Measurements from ENCODE around the gene CEP85. TPM values are rescaled to one million over a fixed set of nuclear protein-coding genes. Genes with fewer than 3 reads are reported as not detected.

The CEP85 gene
- total RNA-seq, 1 experiment from 2014 or later: 16.7 TPM

GRCh38 chr1:26327956-26328362 is 94.0 kb downstream of the CEP85 start:
- in situ Hi-C loops (cut with HindIII; ENCODE audit: low sequenced_read_pairs): no loop called here
- no peak for DNase-seq (ENCODE audit: low spot score)

Other genes with a start within 250 kb of the CEP85 start
- gene PAFAH2, start 236.1 kb upstream of the CEP85 start, total RNA-seq (2014; rRNA removed; shearing (Covaris generic)): 6.5 and 9.2 TPM in 2 replicates
- gene EXTL1, start 212.4 kb upstream of the CEP85 start, total RNA-seq (2014; rRNA removed; shearing (Covaris generic)): 88.2 and 101 TPM in 2 replicates
- gene SLC30A2, start 188.1 kb upstream of the CEP85 start, total RNA-seq (2014; rRNA removed; shearing (Covaris generic)): 0.88 TPM in 1 of 2 replicates, not detected in the other
- not detected in 2 replicates for gene TRIM63, start 166.6 kb upstream of the CEP85 start, total RNA-seq (2014; rRNA removed; shearing (Covaris generic))
- gene PDIK1L, start 122.4 kb upstream of the CEP85 start, total RNA-seq (2014; rRNA removed; shearing (Covaris generic)): 5.4 and 7.1 TPM in 2 replicates
- 3.5 and 5.1 TPM in 2 replicates for gene FAM110D, start 75.1 kb upstream of the CEP85 start, total RNA-seq (2014; rRNA removed; shearing (Covaris generic))
- gene C1orf232, start 65.2 kb upstream of the CEP85 start, total RNA-seq (2014; rRNA removed; shearing (Covaris generic)): not detected in 2 replicates
- gene ZNF593, start 64.3 kb upstream of the CEP85 start, total RNA-seq (2014; rRNA removed; shearing (Covaris generic)): 46.4 and 97.1 TPM in 2 replicates
- gene ZNF593OS, start 62.4 kb upstream of the CEP85 start, total RNA-seq (2014; rRNA removed; shearing (Covaris generic)): not detected in 2 replicates
- not detected in 2 replicates for gene CNKSR1, start 56.7 kb upstream of the CEP85 start, total RNA-seq (2014; rRNA removed; shearing (Covaris generic))
- not detected in 2 replicates for gene CATSPER4, start 43.6 kb upstream of the CEP85 start, total RNA-seq (2014; rRNA removed; shearing (Covaris generic))
- 5.0 and 7.4 TPM in 2 replicates for gene SH3BGRL3, start 45.9 kb downstream of the CEP85 start, total RNA-seq (2014; rRNA removed; shearing (Covaris generic))
- gene UBXN11, start 72.4 kb downstream of the CEP85 start, total RNA-seq (2014; rRNA removed; shearing (Covaris generic)): 21.0 and 27.3 TPM in 2 replicates
- 0.55 and 2.3 TPM in 2 replicates for gene CD52, start 83.8 kb downstream of the CEP85 start, total RNA-seq (2014; rRNA removed; shearing (Covaris generic))
- gene CRYBG2, start 119.9 kb downstream of the CEP85 start, total RNA-seq (2014; rRNA removed; shearing (Covaris generic)): 5.5 and 18.6 TPM in 2 replicates
- not detected in 2 replicates for gene ZNF683, start 138.6 kb downstream of the CEP85 start, total RNA-seq (2014; rRNA removed; shearing (Covaris generic))
- gene LIN28A, start 176.6 kb downstream of the CEP85 start, total RNA-seq (2014; rRNA removed; shearing (Covaris generic)): 77.8 and 94.7 TPM in 2 replicates
- 44.1 and 50.3 TPM in 2 replicates for gene DHDDS, start 198.1 kb downstream of the CEP85 start, total RNA-seq (2014; rRNA removed; shearing (Covaris generic))
- gene HMGN2, start 238.2 kb downstream of the CEP85 start, total RNA-seq (2014; rRNA removed; shearing (Covaris generic)): 366 and 543 TPM in 2 replicates